Mesothelial cell of epicardium (in vitro differentiated cells): ENCODE measurements around the gene MYOF. TPM values are rescaled to one million over a fixed set of nuclear protein-coding genes. Genes with fewer than 3 reads are reported as not detected.
A peak's percentile ranks its signal among the peaks of the same experiment; 100 is the strongest.

Experiments used
- DNase-seq, 2 experiments: peaks; one replicate each; pipeline ENCODE4 v3.0.0; 2021; ENCODE audit warnings: low spot score in 2 of 2; ENCODE audit not compliant: unreplicated experiment in 2 of 2
- H3K27ac Mint-ChIP-seq: 2 replicates; pipeline ENCODE4 v1.8.0; 2021; ENCODE audit warnings: mixed read lengths
- H3K27me3 Mint-ChIP-seq: 2 replicates; pipeline ENCODE4 v1.8.0; 2021; ENCODE audit warnings: low read depth, mixed read lengths
- H3K36me3 Mint-ChIP-seq: 2 replicates; pipeline ENCODE4 v1.8.0; 2021; ENCODE audit warnings: mixed read lengths
- H3K4me1 Mint-ChIP-seq: 2 replicates; pipeline ENCODE4 v1.8.0; 2021; ENCODE audit warnings: mixed read lengths
- H3K4me3 Mint-ChIP-seq: 2 replicates; pipeline ENCODE4 v1.8.0; 2021; ENCODE audit warnings: mild to moderate bottlenecking, moderate library complexity, mixed read lengths
- H3K9me3 Mint-ChIP-seq: 2 replicates; pipeline ENCODE4 v1.8.0; 2021; ENCODE audit warnings: mixed read lengths
- total RNA-seq: library from RNA; stranded (reverse); gene quantifications from 3 replicates; pipeline ENCODE4 v1.2.1, GENCODE V29; 2021
- TF ChIP-seq, protein P1 (sequence below): fragments of 200-600 bp; sonication (generic); IDR thresholded peaks from one replicate; pipeline ENCODE4 v1.5.0; 2021; ENCODE audit warnings: antibody characterized with exemption; ENCODE audit not compliant: unreplicated experiment

The MYOF gene
- total RNA-seq, 1 donor from 2014 or later = 56.0 TPM

DNA sequence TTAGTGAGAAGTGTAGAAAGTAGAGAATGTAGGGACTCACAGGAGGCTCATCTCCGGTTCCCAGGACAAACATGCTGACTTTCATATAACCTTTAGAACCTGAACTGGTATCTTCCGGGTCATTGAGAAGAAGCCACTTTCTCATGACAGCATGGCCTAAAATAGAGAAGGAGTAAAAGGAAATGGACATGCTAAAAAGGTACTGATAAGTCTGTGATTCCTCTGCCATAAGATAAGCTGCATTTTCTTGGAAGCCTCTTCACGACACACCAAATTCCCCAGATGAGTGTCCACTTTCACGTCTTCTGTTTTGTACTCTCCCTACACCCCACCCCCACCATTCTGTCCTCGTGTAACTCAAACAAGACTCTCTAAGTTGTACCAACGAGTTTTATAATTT is 79.9 kb downstream of the MYOF start:
- Mint-ChIP-seq H3K4me3 (no peak overlapping the region), H3K27me3 (no peaks in the 10 kb centered on the region), H3K9me3 (no peaks in the 10 kb centered on the region), H3K27ac (no peak overlapping the region), H3K4me1 (peaks cover 6% of the 10 kb centered on the region), H3K36me3 (peaks cover 21% of the 10 kb centered on the region)
- TF ChIP-seq, protein P1, sequence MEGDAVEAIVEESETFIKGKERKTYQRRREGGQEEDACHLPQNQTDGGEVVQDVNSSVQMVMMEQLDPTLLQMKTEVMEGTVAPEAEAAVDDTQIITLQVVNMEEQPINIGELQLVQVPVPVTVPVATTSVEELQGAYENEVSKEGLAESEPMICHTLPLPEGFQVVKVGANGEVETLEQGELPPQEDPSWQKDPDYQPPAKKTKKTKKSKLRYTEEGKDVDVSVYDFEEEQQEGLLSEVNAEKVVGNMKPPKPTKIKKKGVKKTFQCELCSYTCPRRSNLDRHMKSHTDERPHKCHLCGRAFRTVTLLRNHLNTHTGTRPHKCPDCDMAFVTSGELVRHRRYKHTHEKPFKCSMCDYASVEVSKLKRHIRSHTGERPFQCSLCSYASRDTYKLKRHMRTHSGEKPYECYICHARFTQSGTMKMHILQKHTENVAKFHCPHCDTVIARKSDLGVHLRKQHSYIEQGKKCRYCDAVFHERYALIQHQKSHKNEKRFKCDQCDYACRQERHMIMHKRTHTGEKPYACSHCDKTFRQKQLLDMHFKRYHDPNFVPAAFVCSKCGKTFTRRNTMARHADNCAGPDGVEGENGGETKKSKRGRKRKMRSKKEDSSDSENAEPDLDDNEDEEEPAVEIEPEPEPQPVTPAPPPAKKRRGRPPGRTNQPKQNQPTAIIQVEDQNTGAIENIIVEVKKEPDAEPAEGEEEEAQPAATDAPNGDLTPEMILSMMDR = no peak
- no peak for DNase-seq

DNA sequence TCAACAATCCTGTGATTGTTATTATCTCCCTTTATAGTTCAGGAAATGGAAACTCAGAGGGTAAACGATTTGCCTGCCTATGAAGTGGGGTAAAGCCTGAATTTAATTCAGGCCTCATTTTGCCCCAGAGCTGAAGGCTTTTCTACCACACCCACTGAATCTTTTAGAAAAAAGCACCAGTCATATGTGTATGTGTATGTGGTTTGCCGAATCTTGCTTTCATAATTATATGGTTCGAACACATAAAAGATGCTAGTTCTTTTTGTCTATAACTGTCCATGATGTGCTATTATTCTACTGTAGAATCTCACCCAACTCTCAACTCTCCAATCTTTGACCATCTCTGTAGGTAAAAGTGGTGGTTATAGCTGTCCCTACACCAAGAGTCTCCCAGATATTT is 83.6 kb downstream of the MYOF start:
- no peak for DNase-seq
- no peak overlapping the region for H3K27ac Mint-ChIP-seq
- peaks cover 16% of the 10 kb centered on the region for H3K36me3 Mint-ChIP-seq
- H3K27me3 Mint-ChIP-seq = no peaks in the 10 kb centered on the region
- peaks cover 4% of the 10 kb centered on the region for H3K4me1 Mint-ChIP-seq
- TF ChIP-seq, protein P1 = no peak
- H3K9me3 Mint-ChIP-seq = no peaks in the 10 kb centered on the region
- no peak overlapping the region for H3K4me3 Mint-ChIP-seq

DNA sequence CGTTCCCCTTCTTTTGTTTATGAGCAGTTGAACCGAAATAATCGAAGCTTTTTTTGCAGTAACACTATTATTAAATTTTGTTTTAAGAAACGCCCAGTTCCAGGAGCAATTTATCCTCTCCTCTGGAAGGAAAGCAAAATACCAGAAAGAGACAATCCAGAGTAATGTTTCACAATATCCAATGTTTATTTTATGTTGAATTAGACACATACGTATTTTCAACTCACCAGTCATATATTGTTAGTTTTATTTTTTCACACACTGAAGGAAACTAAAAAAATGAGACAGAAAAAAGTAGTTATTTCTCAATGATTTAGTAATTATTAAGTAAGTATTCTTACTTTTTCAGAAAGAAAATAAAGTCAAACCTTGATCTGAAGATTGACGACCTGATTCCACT is 85.1 kb downstream of the MYOF start:
- H3K4me1 Mint-ChIP-seq = peaks cover 10% of the 10 kb centered on the region
- TF ChIP-seq, protein P1 = no peak
- H3K27ac Mint-ChIP-seq = no peak overlapping the region
- no peaks in the 10 kb centered on the region for H3K27me3 Mint-ChIP-seq
- H3K4me3 Mint-ChIP-seq = no peak overlapping the region
- peaks cover 9% of the 10 kb centered on the region for H3K36me3 Mint-ChIP-seq
- H3K9me3 Mint-ChIP-seq = no peaks in the 10 kb centered on the region
- DNase-seq = no peak

DNA sequence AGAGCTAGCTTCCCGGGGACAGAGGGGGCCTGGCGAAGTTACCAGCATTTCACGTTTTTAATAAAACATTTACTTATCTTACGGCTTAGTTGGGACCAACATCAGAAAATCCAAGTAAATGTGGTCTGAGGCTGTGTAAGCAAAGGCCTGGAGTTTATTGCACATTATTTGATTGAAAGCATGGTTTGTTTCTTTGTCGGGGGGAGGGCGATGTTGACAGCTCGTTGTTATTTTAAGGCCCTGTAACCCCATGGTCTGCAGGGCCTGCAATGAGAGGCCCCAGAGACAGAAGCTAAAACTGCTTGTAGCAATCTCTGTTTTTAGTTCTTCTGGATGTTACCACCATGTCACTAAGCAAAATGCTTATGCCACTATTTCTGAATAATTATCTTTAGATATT is 88.9 kb downstream of the MYOF start:
- no peaks in the 10 kb centered on the region for H3K9me3 Mint-ChIP-seq
- H3K4me3 Mint-ChIP-seq = no peak overlapping the region
- H3K27ac Mint-ChIP-seq = peak overlapping the region; percentile 24
- DNase-seq = no peak
- H3K4me1 Mint-ChIP-seq = peaks cover 12% of the 10 kb centered on the region
- TF ChIP-seq, protein P1 = no peak
- peaks cover 11% of the 10 kb centered on the region for H3K36me3 Mint-ChIP-seq
- H3K27me3 Mint-ChIP-seq = no peaks in the 10 kb centered on the region

DNA sequence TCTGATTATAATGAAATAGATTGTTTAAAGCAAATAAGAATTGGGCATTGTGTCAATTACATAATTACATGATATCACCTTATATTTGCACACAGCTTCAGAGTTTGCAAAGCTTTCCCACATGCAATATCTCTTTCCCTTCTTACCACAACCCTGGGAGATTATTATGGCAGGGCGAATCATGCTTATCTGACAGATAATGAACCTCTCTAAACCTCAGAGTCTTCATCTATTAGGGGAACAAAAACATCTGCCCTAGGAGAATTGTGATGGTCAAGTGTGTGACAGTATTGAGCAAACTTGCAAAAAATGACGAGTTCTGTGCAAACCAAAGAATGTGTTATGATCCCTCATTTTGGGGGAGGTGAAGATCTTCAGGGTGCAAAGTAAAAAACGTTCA is 90.0 kb downstream of the MYOF start:
- no peak for DNase-seq
- Mint-ChIP-seq H3K4me3 (no peak overlapping the region), H3K27me3 (no peaks in the 10 kb centered on the region), H3K4me1 (peaks cover 12% of the 10 kb centered on the region), H3K36me3 (peaks cover 17% of the 10 kb centered on the region), H3K9me3 (no peaks in the 10 kb centered on the region), H3K27ac (no peak overlapping the region)
- TF ChIP-seq, protein P1 = no peak
